MM.1S (cell line): ENCODE results near the gene KAZALD1.

ENCODE experiments used
- DNase-seq: peaks from one replicate; pipeline ENCODE4 v3.0.0-alpha.2; 2015
- H2AFZ ChIP-seq: fragments of 300-600 bp; sonication (generic); 2 replicates; pipeline ENCODE4 v1.6.0; 2016; ENCODE audit warnings: antibody characterized with exemption, low read length
- H3F3A ChIP-seq: fragments of 300-600 bp; sonication (generic); 2 replicates; pipeline ENCODE4 v1.6.1; 2016; ENCODE audit warnings: mild to moderate bottlenecking, antibody characterized with exemption, low read length, moderate library complexity, mixed read lengths; ENCODE audit not compliant: insufficient read depth
- H3K27ac ChIP-seq: fragments of 300-600 bp; sonication (generic); 2 replicates; pipeline ENCODE4 v1.5.1; 2016; ENCODE audit warnings: mild to moderate bottlenecking, low read length
- H3K27me3 ChIP-seq: fragments of 300-600 bp; sonication (generic); replicated peaks from 2 replicates; pipeline ENCODE4 v1.6.0; 2016; ENCODE audit warnings: low read length; ENCODE audit not compliant: insufficient read depth
- H3K36me3 ChIP-seq: fragments of 300-600 bp; sonication (generic); replicated peaks from 2 replicates; pipeline ENCODE4 v1.6.1; 2016; ENCODE audit warnings: mild to moderate bottlenecking, low read length, mixed read lengths; ENCODE audit not compliant: insufficient read depth
- H3K4me1 ChIP-seq: fragments of 300-600 bp; sonication (generic); 2 replicates; pipeline ENCODE4 v1.6.1; 2016; ENCODE audit warnings: low read length, mixed read lengths
- H3K4me2 ChIP-seq: fragments of 300-600 bp; sonication (generic); 2 replicates; pipeline ENCODE4 v1.6.0; 2016; ENCODE audit warnings: low read depth, low read length
- H3K4me3 ChIP-seq: fragments of 300-600 bp; sonication (generic); 2 replicates; pipeline ENCODE4 v1.5.1; 2016; ENCODE audit warnings: low read length, mixed read lengths
- H3K79me2 ChIP-seq: fragments of 300-600 bp; sonication (generic); 2 replicates; pipeline ENCODE4 v1.6.1; 2016; ENCODE audit warnings: mixed run types, low read length, mixed read lengths
- H3K9ac ChIP-seq: fragments of 300-600 bp; sonication (generic); 2 replicates; pipeline ENCODE4 v1.6.1; 2016; ENCODE audit warnings: low read length, mixed read lengths
- H3K9me2 ChIP-seq: fragments of 300-600 bp; sonication (generic); replicated peaks from 2 replicates; pipeline ENCODE4 v1.6.1; 2016; ENCODE audit warnings: mild to moderate bottlenecking, low read length, mixed read lengths; ENCODE audit not compliant: insufficient read depth
- H3K9me3 ChIP-seq: fragments of 300-600 bp; sonication (generic); replicated peaks from 2 replicates; pipeline ENCODE4 v1.6.1; 2016; ENCODE audit warnings: mild to moderate bottlenecking, low read length, mixed read lengths; ENCODE audit not compliant: insufficient read depth
- H4K20me1 ChIP-seq: fragments of 300-600 bp; sonication (generic); 2 replicates; pipeline ENCODE4 v1.6.1; 2016; ENCODE audit warnings: mild to moderate bottlenecking, low read length, moderate library complexity, mixed read lengths; ENCODE audit not compliant: insufficient read depth
- CTCF ChIP-seq: fragments of 300-600 bp; sonication (generic); IDR thresholded peaks from 2 replicates; pipeline ENCODE4 v1.5.1; 2016; ENCODE audit warnings: antibody characterized with exemption, low read length, mixed read lengths
- EZH2 ChIP-seq: fragments of 300-600 bp; sonication (generic); optimal IDR thresholded peaks from 2 replicates; pipeline ENCODE3; 2017; ENCODE audit warnings: low read depth, mild to moderate bottlenecking, antibody characterized with exemption, low read length, mixed read lengths
- EZH2phosphoT487 ChIP-seq: fragments of 300-600 bp; sonication (generic); IDR thresholded peaks from 2 replicates; pipeline ENCODE4 v1.6.1; 2018; ENCODE audit warnings: antibody characterized with exemption, low read length

The KAZALD1 gene

GRCh38 chr10:101042667-101043362 lies 19.0 kb upstream of the KAZALD1 start:
- peak overlapping the region; percentile 16; the same call in 1 of the 2 replicates for H3K27ac ChIP-seq
- TF ChIP-seq EZH2phosphoT487: no peak
- no peak for TF ChIP-seq EZH2
- no peak for TF ChIP-seq CTCF
- H3K79me2 ChIP-seq: no peaks in the 10 kb centered on the region

GRCh38 chr10:101043363-101043707 lies 18.5 kb upstream of the KAZALD1 start:
- Histone ChIP-seq H3K4me2 (peak overlapping the region; percentile 75), H3K4me3 (peak overlapping the region; percentile 75), H3K36me3 (no peaks in the 10 kb centered on the region), H3K9me2 (no peaks in the 10 kb centered on the region), H4K20me1 (no peaks in the 10 kb centered on the region), H3K9ac (peak overlapping the region; percentile 67; the same call in 1 of the 2 replicates), H3K4me1 (peaks cover 17% of the 10 kb centered on the region), H3K27ac (peak overlapping the region; percentile 16; the same call in 1 of the 2 replicates), H2AFZ (peak overlapping the region; percentile 68), H3K27me3 (no peaks in the 10 kb centered on the region; the same call in 1 of the 2 replicates), H3K9me3 (no peaks in the 10 kb centered on the region), H3K79me2 (no peaks in the 10 kb centered on the region), H3F3A (peaks cover 7% of the 10 kb centered on the region; the same call in 1 of the 2 replicates)
- DNase-seq: no peak
- TF ChIP-seq EZH2: no peak
- no peak for TF ChIP-seq CTCF
- no peak for TF ChIP-seq EZH2phosphoT487

More at GRCh38 chr10:101042667-101043362, 19.0 kb upstream of the KAZALD1 start:
- no peaks in the 10 kb centered on the region for H3K36me3 ChIP-seq
- H3K9me2 ChIP-seq: no peaks in the 10 kb centered on the region
- H3F3A ChIP-seq: peaks cover 7% of the 10 kb centered on the region; the same call in 1 of the 2 replicates
- DNase-seq: peak; percentile 96
- H4K20me1 ChIP-seq: no peaks in the 10 kb centered on the region
- peak overlapping the region; percentile 75 for H3K4me3 ChIP-seq
- peak overlapping the region; percentile 75 for H3K4me2 ChIP-seq
- peak overlapping the region; percentile 67 for H3K9ac ChIP-seq
- no peaks in the 10 kb centered on the region for H3K9me3 ChIP-seq
- H3K4me1 ChIP-seq: peaks cover 17% of the 10 kb centered on the region
- peak overlapping the region; percentile 68 for H2AFZ ChIP-seq
- H3K27me3 ChIP-seq: no peaks in the 10 kb centered on the region; the same call in 1 of the 2 replicates

- H3K79me2 ChIP-seq: no peaks in the 10 kb centered on the region
- H3K27me3 ChIP-seq: peaks cover 8% of the 10 kb centered on the region
- H3F3A ChIP-seq: peaks cover 7% of the 10 kb centered on the region; the same call in 1 of the 2 replicates
- no peaks in the 10 kb centered on the region for H3K36me3 ChIP-seq
- H3K4me2 ChIP-seq: no peak overlapping the region
- no peak for DNase-seq
- no peak overlapping the region for H3K9ac ChIP-seq
- H3K4me1 ChIP-seq: peaks cover 17% of the 10 kb centered on the region
- TF ChIP-seq EZH2phosphoT487: no peak
- no peak for TF ChIP-seq EZH2
- TF ChIP-seq CTCF: no peak
- H3K27ac ChIP-seq: no peak overlapping the region
- no peaks in the 10 kb centered on the region for H3K9me2 ChIP-seq
- no peaks in the 10 kb centered on the region for H3K9me3 ChIP-seq
- no peaks in the 10 kb centered on the region for H4K20me1 ChIP-seq
- no peak overlapping the region for H3K4me3 ChIP-seq
- H2AFZ ChIP-seq: no peak overlapping the region
These were observed 17.7 kb upstream of the KAZALD1 start for GRCh38 chr10:101044117-101044516.
